Loucy (cell line): ENCODE results near the gene KIF26A.

ENCODE experiments used
- H2AFZ ChIP-seq: fragments of 200-600 bp; sonication (generic); 2 replicates; pipeline ENCODE4 v1.6.0; 2016; ENCODE audit warnings: antibody characterized with exemption, mild to moderate bottlenecking, low read length, moderate library complexity
- H3F3A ChIP-seq: fragments of 200-600 bp; 2 replicates; pipeline ENCODE4 v1.6.0; 2016; ENCODE audit warnings: antibody characterized with exemption, low read depth, mild to moderate bottlenecking
- H3K27me3 ChIP-seq: fragments of 200-600 bp; sonication (generic); 2 replicates; pipeline ENCODE4 v1.6.1; 2014; ENCODE audit warnings: low read length, mild to moderate bottlenecking; ENCODE audit not compliant: insufficient read depth, poor library complexity, severe bottlenecking
- H3K36me3 ChIP-seq: fragments of 200-600 bp; sonication (generic); 2 replicates; pipeline ENCODE4 v1.6.1; 2016; ENCODE audit warnings: low read length; ENCODE audit not compliant: insufficient read depth
- H3K4me1 ChIP-seq: fragments of 200-600 bp; sonication (generic); 2 replicates; pipeline ENCODE4 v1.5.1; 2014; ENCODE audit warnings: low read length, mild to moderate bottlenecking; ENCODE audit not compliant: insufficient read depth, poor library complexity, severe bottlenecking
- H3K4me2 ChIP-seq: fragments of 200-600 bp; sonication (generic); 2 replicates; pipeline ENCODE4 v1.6.0; 2014; ENCODE audit warnings: antibody characterized with exemption, low read length, low read depth, mild to moderate bottlenecking; ENCODE audit not compliant: poor library complexity, severe bottlenecking
- H3K4me3 ChIP-seq: fragments of 200-600 bp; sonication (generic); 2 replicates; pipeline ENCODE4 v1.5.1; 2014; ENCODE audit warnings: low read length, mild to moderate bottlenecking, mixed read lengths; ENCODE audit not compliant: poor library complexity, severe bottlenecking
- H3K79me2 ChIP-seq: fragments of 200-600 bp; sonication (generic); 2 replicates; pipeline ENCODE4 v1.6.1; 2014; ENCODE audit warnings: low read length; ENCODE audit not compliant: insufficient read depth
- H3K9ac ChIP-seq: fragments of 200-600 bp; sonication (generic); 2 replicates; pipeline ENCODE4 v1.6.0; 2014; ENCODE audit warnings: mild to moderate bottlenecking, low read depth, low read length, moderate library complexity; ENCODE audit not compliant: poor library complexity, severe bottlenecking
- H3K9me2 ChIP-seq: fragments of 200-600 bp; sonication (generic); replicated peaks from 2 replicates; pipeline ENCODE4 v1.6.1; 2016; ENCODE audit warnings: low read depth, low read length, mixed read lengths
- H3K9me3 ChIP-seq: fragments of 200-600 bp; sonication (generic); 2 replicates; pipeline ENCODE4 v1.6.1; 2014; ENCODE audit warnings: mild to moderate bottlenecking, antibody characterized with exemption, low read length, low read depth; ENCODE audit not compliant: insufficient read depth
- H4K20me1 ChIP-seq: fragments of 200-600 bp; sonication (generic); 2 replicates; pipeline ENCODE4 v1.6.0; 2014; ENCODE audit warnings: antibody characterized with exemption, low read length, mild to moderate bottlenecking; ENCODE audit not compliant: insufficient read depth, poor library complexity, severe bottlenecking
- EZH2phosphoT487 ChIP-seq: fragments of 200-600 bp; IDR thresholded peaks from 2 replicates; pipeline ENCODE4 v1.6.1; 2018; ENCODE audit warnings: antibody characterized with exemption, mild to moderate bottlenecking, moderate library complexity, borderline replicate concordance
- TF ChIP-seq, protein P1 (sequence below): fragments of 200-600 bp; sonication (generic); conservative IDR thresholded peaks from 2 replicates; pipeline ENCODE4 v1.5.1; 2014; ENCODE audit warnings: mild to moderate bottlenecking, antibody characterized with exemption, low read length

The KIF26A gene

DNA sequence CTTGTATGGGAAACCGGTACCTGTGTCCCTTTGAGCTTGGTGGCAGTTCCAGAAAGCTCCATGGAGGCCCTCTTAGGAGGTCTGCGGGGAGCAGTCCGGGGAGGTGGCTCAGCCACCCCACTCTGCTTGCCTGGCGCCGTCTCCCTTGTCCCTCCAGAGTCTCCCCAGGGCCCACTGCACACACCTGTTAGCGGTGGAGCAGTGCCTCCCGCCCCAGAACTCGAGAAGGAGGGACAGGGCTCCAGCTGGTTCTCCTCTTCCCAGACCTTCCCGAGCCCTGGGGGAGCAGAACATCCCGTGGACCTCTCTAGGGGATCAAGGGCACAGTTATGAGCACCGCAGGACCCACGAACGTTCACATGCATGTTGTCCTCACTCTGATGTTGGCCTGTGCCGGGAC lies 42.1 kb upstream of the KIF26A start:
- no peak overlapping the region for H3K9ac ChIP-seq
- H2AFZ ChIP-seq, result no peak overlapping the region
- H4K20me1 ChIP-seq, result no peaks in the 10 kb centered on the region
- no peaks in the 10 kb centered on the region for H3K36me3 ChIP-seq
- no peaks in the 10 kb centered on the region for H3K4me1 ChIP-seq
- H3K4me2 ChIP-seq, result no peak overlapping the region
- H3K9me2 ChIP-seq, result no peaks in the 10 kb centered on the region
- no peak overlapping the region for H3K4me3 ChIP-seq
- TF ChIP-seq EZH2phosphoT487, result no peak
- TF ChIP-seq, protein P1, sequence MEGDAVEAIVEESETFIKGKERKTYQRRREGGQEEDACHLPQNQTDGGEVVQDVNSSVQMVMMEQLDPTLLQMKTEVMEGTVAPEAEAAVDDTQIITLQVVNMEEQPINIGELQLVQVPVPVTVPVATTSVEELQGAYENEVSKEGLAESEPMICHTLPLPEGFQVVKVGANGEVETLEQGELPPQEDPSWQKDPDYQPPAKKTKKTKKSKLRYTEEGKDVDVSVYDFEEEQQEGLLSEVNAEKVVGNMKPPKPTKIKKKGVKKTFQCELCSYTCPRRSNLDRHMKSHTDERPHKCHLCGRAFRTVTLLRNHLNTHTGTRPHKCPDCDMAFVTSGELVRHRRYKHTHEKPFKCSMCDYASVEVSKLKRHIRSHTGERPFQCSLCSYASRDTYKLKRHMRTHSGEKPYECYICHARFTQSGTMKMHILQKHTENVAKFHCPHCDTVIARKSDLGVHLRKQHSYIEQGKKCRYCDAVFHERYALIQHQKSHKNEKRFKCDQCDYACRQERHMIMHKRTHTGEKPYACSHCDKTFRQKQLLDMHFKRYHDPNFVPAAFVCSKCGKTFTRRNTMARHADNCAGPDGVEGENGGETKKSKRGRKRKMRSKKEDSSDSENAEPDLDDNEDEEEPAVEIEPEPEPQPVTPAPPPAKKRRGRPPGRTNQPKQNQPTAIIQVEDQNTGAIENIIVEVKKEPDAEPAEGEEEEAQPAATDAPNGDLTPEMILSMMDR, result no peak
- H3K9me3 ChIP-seq, result no peaks in the 10 kb centered on the region
- no peaks in the 10 kb centered on the region for H3K79me2 ChIP-seq
- no peaks in the 10 kb centered on the region for H3F3A ChIP-seq
- no peaks in the 10 kb centered on the region for H3K27me3 ChIP-seq

DNA sequence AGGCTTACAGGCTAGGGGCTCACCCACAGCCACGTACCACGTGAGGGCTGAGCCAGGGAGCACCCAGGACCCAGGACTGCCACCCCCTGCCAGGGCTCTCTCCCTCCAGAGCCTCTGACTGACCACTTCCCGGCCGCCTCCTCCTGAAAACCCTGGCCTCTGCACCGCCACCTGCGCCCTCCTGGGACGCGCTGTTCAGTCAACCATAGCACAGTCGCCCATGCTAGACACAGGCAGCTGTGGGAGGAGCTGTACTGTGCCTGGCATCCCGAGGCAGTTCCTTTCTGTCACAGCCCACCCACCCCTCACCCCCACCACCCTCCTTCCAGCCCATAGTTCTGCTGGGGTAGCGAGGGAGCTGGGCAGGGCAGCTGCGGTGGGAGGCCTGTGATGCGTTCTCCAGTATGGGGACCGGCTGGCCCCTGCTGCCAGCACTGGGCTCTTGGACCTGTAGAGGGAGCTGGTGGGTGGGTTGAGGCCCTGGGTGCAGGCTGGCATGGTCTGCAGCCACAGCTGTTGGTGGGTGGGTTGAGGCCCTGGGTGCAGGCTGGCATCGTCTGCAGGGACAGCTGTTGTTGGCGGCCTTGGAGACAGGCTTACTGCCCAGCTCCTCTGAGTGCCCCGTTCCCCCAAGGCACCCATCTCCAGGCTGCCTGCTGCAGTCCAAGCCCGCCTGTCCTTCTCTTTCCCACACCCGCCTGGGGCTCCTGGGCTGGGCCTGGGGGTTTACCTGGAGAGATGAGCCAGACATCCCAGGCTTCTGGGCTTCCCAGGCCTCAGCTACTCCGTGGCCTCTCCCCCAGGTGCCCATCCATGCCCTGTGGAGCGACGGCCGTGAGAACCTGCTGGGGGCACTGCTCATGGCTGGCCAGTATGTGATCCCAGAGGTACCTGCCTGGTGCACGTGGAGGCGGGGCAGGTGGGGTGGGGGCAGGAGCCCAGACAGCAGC lies 41.4 kb upstream of the KIF26A start:
- Histone ChIP-seq H3K27me3 (no peaks in the 10 kb centered on the region), H3K36me3 (no peaks in the 10 kb centered on the region), H3K9me3 (no peaks in the 10 kb centered on the region), H3K4me3 (no peak overlapping the region), H4K20me1 (no peaks in the 10 kb centered on the region), H3K79me2 (no peaks in the 10 kb centered on the region), H3K9me2 (no peaks in the 10 kb centered on the region), H3K4me2 (no peak overlapping the region), H3F3A (no peaks in the 10 kb centered on the region), H3K4me1 (no peaks in the 10 kb centered on the region), H2AFZ (no peak overlapping the region), H3K9ac (no peak overlapping the region)
- TF ChIP-seq EZH2phosphoT487, result no peak
- TF ChIP-seq, protein P1, result no peak; the same call in 1 of the 2 replicates

DNA sequence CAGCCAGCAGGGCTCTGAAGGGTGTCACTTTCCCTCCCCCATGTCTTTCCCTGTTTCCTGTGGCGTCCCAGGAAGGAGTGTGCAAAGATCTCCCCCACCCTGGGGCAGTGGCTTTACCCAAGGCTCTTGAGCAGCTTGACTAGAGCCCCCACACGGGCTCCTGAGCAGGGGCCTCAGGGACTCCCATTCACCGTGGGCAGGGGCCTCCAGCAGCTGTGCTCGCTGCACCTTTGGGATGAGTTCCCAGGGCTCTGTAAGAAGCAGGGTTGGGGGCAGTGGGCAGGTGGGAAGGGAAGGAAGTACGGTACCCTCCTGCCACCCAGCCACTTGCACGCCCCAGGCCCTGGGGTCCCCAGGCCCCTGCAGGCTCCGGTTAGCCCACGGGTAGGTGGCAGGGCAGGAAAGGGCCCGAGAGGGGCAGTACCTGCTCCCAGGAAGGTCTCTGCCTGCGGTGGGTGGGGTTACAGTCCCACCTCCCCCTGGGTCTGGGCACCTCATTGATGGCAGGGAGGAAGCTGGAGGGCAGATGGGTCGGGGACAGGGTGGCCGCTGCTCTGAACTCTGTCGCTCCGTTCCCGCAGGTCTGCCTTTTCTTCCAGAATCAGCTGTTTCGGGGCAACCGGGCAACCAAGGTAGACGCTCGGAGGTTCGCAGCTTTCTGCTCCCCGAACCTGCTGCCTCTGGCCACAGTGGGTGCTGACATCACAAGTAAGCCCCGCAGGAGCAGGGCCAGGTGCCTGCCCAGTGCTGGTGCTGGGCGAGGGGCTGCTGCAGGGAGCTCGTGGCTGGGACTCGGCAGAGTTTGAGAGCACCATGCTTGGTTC lies 39.9 kb upstream of the KIF26A start:
- Histone ChIP-seq H3K4me2 (no peak overlapping the region), H3F3A (no peaks in the 10 kb centered on the region), H3K4me3 (no peak overlapping the region), H4K20me1 (no peaks in the 10 kb centered on the region), H2AFZ (no peak overlapping the region), H3K79me2 (no peaks in the 10 kb centered on the region), H3K9ac (no peak overlapping the region), H3K9me3 (no peaks in the 10 kb centered on the region), H3K27me3 (no peaks in the 10 kb centered on the region), H3K4me1 (no peaks in the 10 kb centered on the region), H3K9me2 (no peaks in the 10 kb centered on the region), H3K36me3 (no peaks in the 10 kb centered on the region)
- TF ChIP-seq EZH2phosphoT487, result no peak
- TF ChIP-seq, protein P1, result no peak
